Testis (tissue), 3 donors: ENCODE results near the gene OSBPL3. TPM values are rescaled to one million over a fixed set of nuclear protein-coding genes. Genes with fewer than 3 reads are reported as not detected.

Source experiments
- DNase-seq: peaks from one replicate; pipeline ENCODE4 v3.0.0-alpha.2; 2019
- H3K27ac ChIP-seq, 2 donors: fragments of 200-600 bp; sonication (generic); one replicate each; pipeline ENCODE4 v1.5.1; 2019
- H3K27me3 ChIP-seq: fragments of 200-600 bp; sonication (generic); one replicate; pipeline ENCODE4 v1.5.1; 2019
- H3K36me3 ChIP-seq: fragments of 200-600 bp; sonication (generic); one replicate; pipeline ENCODE4 v1.5.1; 2017; ENCODE audit warnings: low read depth; ENCODE audit errors: missing control alignments
- H3K4me1 ChIP-seq: fragments of 200-600 bp; sonication (generic); one replicate; pipeline ENCODE4 v1.5.1; 2019
- H3K4me3 ChIP-seq, 2 donors: fragments of 200-600 bp; sonication (generic); one replicate each; pipeline ENCODE4 v1.5.1; 2017 to 2019
- H3K9me3 ChIP-seq: fragments of 200-600 bp; sonication (generic); one replicate; pipeline ENCODE4 v1.5.1; 2017
- CTCF ChIP-seq, 3 experiments: fragments of 450-650 bp in 2 of 3; fragments of 200-600 bp in 1 of 3; sonication (generic) in 1 of 3; IDR thresholded peaks; one replicate each; pipeline ENCODE4 v1.5.1; 2016 to 2019; ENCODE audit warnings: antibody characterized with exemption in 3 of 3, mild to moderate bottlenecking in 2 of 3, moderate library complexity in 1 of 3
- POLR2A ChIP-seq: fragments of 450-650 bp; IDR thresholded peaks from one replicate; pipeline ENCODE4 v1.6.1; 2017; ENCODE audit warnings: antibody characterized with exemption, mild to moderate bottlenecking, moderate library complexity
- WGBS, 2 donors: methylation state at CpG; one replicate each; pipeline ENCODE4 v1.1.5; 2018; 5-methylcytosine and 5-hydroxymethylcytosine counted together
- intact Hi-C: fragments of 100-400 bp; cut with DNase I; formaldehyde crosslinking; loops from one replicate; pipeline ENCODE4 v1.15.1; 2023; ENCODE audit warnings: low total_unique reads
- polyA plus RNA-seq: library from polyadenylated mRNA; stranded (reverse); fragments of 350-450 nt; fragmentation: Illumina TruSeq; extraction: RNeasy Lipid Tissue Mini Kit (QIAGEN cat#74804); gene quantifications from one replicate; pipeline ENCODE4 v1.2.3, GENCODE V29; 2014; ENCODE audit warnings: low read depth, low replicate concordance; ENCODE audit not compliant: insufficient read depth
- total RNA-seq, 2 donors: library from RNA; depleted of rRNA; stranded (reverse); fragments of >200 nt; gene quantifications; one replicate each; pipeline ENCODE4 v1.2.3, GENCODE V29; 2016

Gene OSBPL3
- total and polyA plus RNA-seq, 3 donors from 2014 or later: 5.6 to 9.4 (median 6.9) TPM

- WGBS, 2 donors: 83 to 88% methylated on average over 6 of the region's 6 CpGs
Observed at GRCh38 chr7:24884401-24884800, 95.6 kb downstream of the OSBPL3 start.

GRCh38 chr7:24883622-24884013 is 96.4 kb downstream of the OSBPL3 start:
- Histone ChIP-seq H3K27me3 (no peaks in the 10 kb centered on the region), H3K36me3 (no peaks in the 10 kb centered on the region), H3K4me3 (no peak overlapping the region), H3K4me1 (no peaks in the 10 kb centered on the region), H3K9me3 (no peaks in the 10 kb centered on the region), H3K27ac (no peak overlapping the region)
- DNase-seq: no peak
- intact Hi-C loops: no loop called here
- TF ChIP-seq POLR2A (no peak), CTCF (IDR thresholded peaks at IDR 0.05) (no peak)
- WGBS, 2 donors: 80 to 81% methylated on average over 1 of the region's 1 CpG

More at GRCh38 chr7:24884401-24884800, 95.6 kb downstream of the OSBPL3 start:
- no peaks in the 10 kb centered on the region for H3K27me3 ChIP-seq
- no peaks in the 10 kb centered on the region for H3K9me3 ChIP-seq
- no peak overlapping the region for H3K27ac ChIP-seq
- no peaks in the 10 kb centered on the region for H3K36me3 ChIP-seq
- DNase-seq: no peak
- intact Hi-C loops: no loop called here
- H3K4me1 ChIP-seq: no peaks in the 10 kb centered on the region
- TF ChIP-seq POLR2A: no peak
- TF ChIP-seq CTCF (IDR thresholded peaks at IDR 0.05): no peak
- H3K4me3 ChIP-seq: no peak overlapping the region

- no peak overlapping the region for H3K4me3 ChIP-seq
- no peaks in the 10 kb centered on the region for H3K9me3 ChIP-seq
- H3K36me3 ChIP-seq: no peaks in the 10 kb centered on the region
- WGBS, 2 donors: 46 to 50% methylated on average over 3 of the region's 3 CpGs
- H3K27me3 ChIP-seq: no peaks in the 10 kb centered on the region
- intact Hi-C loops: no loop called here
- H3K4me1 ChIP-seq: no peaks in the 10 kb centered on the region
- DNase-seq: no peak
- no peak for TF ChIP-seq CTCF (IDR thresholded peaks at IDR 0.05)
- no peak for TF ChIP-seq POLR2A
- H3K27ac ChIP-seq: no peak overlapping the region
Observed at GRCh38 chr7:24882989-24883621, 96.9 kb downstream of the OSBPL3 start.

- Histone ChIP-seq H3K9me3 (no peaks in the 10 kb centered on the region), H3K27me3 (no peaks in the 10 kb centered on the region), H3K4me1 (no peaks in the 10 kb centered on the region), H3K27ac (no peak overlapping the region), H3K4me3 (no peak overlapping the region), H3K36me3 (no peaks in the 10 kb centered on the region)
- intact Hi-C loops: no loop called here
- WGBS, 2 donors: 79 to 84% methylated on average over 4 of the region's 4 CpGs
- no peak for DNase-seq
- TF ChIP-seq POLR2A: no peak
- no peak for TF ChIP-seq CTCF (IDR thresholded peaks at IDR 0.05)
Observed at GRCh38 chr7:24881623-24882022, 98.4 kb downstream of the OSBPL3 start.

- DNase-seq: no peak
- TF ChIP-seq POLR2A: no peak
- no peak for TF ChIP-seq CTCF (IDR thresholded peaks at IDR 0.05)
- Histone ChIP-seq H3K27me3 (no peaks in the 10 kb centered on the region), H3K4me3 (no peak overlapping the region), H3K9me3 (no peaks in the 10 kb centered on the region), H3K4me1 (no peaks in the 10 kb centered on the region), H3K36me3 (no peaks in the 10 kb centered on the region), H3K27ac (no peak overlapping the region)
- intact Hi-C loops: no loop called here
Observed at GRCh38 chr7:24880886-24881285, 99.1 kb downstream of the OSBPL3 start.
